Nephron (organoid): Measurements from ENCODE around the gene IFNB1.

Source experiments
- H3K27ac Mint-ChIP-seq, 3 experiments: 2 replicates each; pipeline ENCODE4 v1.8.0; 2020; ENCODE audit warnings: mixed read lengths in 3 of 3, mild to moderate bottlenecking in 2 of 3, moderate library complexity in 1 of 3
- H3K27me3 Mint-ChIP-seq: 2 replicates; pipeline ENCODE4 v1.8.0; 2021; ENCODE audit warnings: low read depth, mild to moderate bottlenecking, moderate library complexity, mixed read lengths
- H3K36me3 Mint-ChIP-seq: 2 replicates; pipeline ENCODE4 v1.8.0; 2020; ENCODE audit warnings: low read depth, mixed read lengths
- H3K4me1 Mint-ChIP-seq: 2 replicates; pipeline ENCODE4 v1.8.0; 2020; ENCODE audit warnings: mixed read lengths
- H3K4me3 Mint-ChIP-seq, 3 experiments: 2 replicates each; pipeline ENCODE4 v1.8.0; 2020; ENCODE audit warnings: mild to moderate bottlenecking in 3 of 3, mixed read lengths in 3 of 3, moderate library complexity in 2 of 3
- H3K9me3 Mint-ChIP-seq: 2 replicates; pipeline ENCODE4 v1.8.0; 2020; ENCODE audit warnings: mixed read lengths
- CTCF ChIP-seq, 3 experiments: fragments of 200-600 bp; sonication (generic); IDR thresholded peaks; one replicate each; pipeline ENCODE4 v1.5.0; 2021; ENCODE audit warnings: antibody characterized with exemption in 3 of 3; ENCODE audit not compliant: unreplicated experiment in 3 of 3

Gene IFNB1

DNA sequence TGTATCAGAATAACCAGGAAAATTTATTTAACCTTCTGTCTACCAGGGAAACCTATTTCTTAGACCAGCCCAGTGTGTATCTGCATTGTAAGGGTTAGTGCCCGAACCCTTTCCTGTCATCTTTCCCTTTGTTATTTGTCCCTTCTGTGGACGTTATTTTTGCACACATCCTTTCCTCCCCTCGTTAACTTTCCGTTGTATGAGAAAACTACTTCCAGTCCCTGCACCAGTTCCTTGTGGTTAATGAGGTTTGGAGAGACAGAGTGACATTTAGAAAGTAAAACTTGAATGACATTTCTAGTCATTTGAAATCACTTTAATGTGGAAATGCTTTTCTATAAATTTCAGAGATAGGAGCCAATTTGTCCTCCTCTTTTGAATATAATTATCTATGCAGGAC is 4.3 kb upstream of the IFNB1 start:
- no peak overlapping the region for H3K4me3 Mint-ChIP-seq
- H3K36me3 Mint-ChIP-seq = no peaks in the 10 kb centered on the region
- H3K9me3 Mint-ChIP-seq = no peaks in the 10 kb centered on the region
- no peaks in the 10 kb centered on the region for H3K4me1 Mint-ChIP-seq
- H3K27ac Mint-ChIP-seq = no peak overlapping the region
- no peak for TF ChIP-seq CTCF (IDR thresholded peaks at IDR 0.05; ENCODE audit: unreplicated experiment in 3 of 3)
- H3K27me3 Mint-ChIP-seq = no peaks in the 10 kb centered on the region

- Mint-ChIP-seq H3K27ac (no peak overlapping the region), H3K9me3 (no peaks in the 10 kb centered on the region), H3K4me1 (no peaks in the 10 kb centered on the region), H3K36me3 (no peaks in the 10 kb centered on the region), H3K4me3 (no peak overlapping the region), H3K27me3 (no peaks in the 10 kb centered on the region)
- no peak for TF ChIP-seq CTCF (IDR thresholded peaks at IDR 0.05; ENCODE audit: unreplicated experiment in 3 of 3)
Observed at GRCh38 chr9:21081451-21081850, 3.7 kb upstream of the IFNB1 start.

GRCh38 chr9:21080793-21081192 is 3.1 kb upstream of the IFNB1 start:
- TF ChIP-seq CTCF (IDR thresholded peaks at IDR 0.05; ENCODE audit: unreplicated experiment in 3 of 3) = no peak
- Mint-ChIP-seq H3K27me3 (no peaks in the 10 kb centered on the region), H3K36me3 (no peaks in the 10 kb centered on the region), H3K9me3 (no peaks in the 10 kb centered on the region), H3K4me1 (no peaks in the 10 kb centered on the region), H3K4me3 (no peak overlapping the region), H3K27ac (no peak overlapping the region)

DNA sequence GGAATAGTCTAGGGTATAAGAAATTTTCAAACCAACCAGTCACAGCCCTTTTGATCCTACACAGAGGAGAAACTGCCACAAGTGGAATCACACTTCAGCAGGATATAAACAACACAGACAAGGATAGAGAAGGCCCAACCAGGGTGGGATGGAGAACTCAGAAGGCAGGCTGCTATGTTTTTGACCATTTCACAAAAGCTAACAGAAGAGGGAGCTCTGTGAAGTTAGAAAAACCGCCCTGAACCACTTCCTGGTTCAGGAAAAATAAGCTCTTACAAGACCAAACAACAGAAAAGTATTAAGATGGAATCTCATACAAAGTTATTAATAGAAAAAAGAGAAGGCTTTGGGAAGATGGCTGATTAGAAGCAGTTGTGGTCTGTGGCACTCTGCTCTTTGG is 960 bp upstream of the IFNB1 start:
- Mint-ChIP-seq H3K4me1 (no peaks in the 10 kb centered on the region), H3K4me3 (no peak overlapping the region), H3K27me3 (peaks cover 5% of the 10 kb centered on the region), H3K36me3 (no peaks in the 10 kb centered on the region), H3K27ac (no peak overlapping the region), H3K9me3 (no peaks in the 10 kb centered on the region)
- TF ChIP-seq CTCF (IDR thresholded peaks at IDR 0.05; ENCODE audit: unreplicated experiment in 3 of 3) = no peak

GRCh38 chr9:21075484-21075883 is 2.3 kb downstream of the IFNB1 start:
- Mint-ChIP-seq H3K4me3 (no peak overlapping the region), H3K36me3 (no peaks in the 10 kb centered on the region), H3K27ac (no peak overlapping the region), H3K9me3 (no peaks in the 10 kb centered on the region), H3K27me3 (peaks cover 7% of the 10 kb centered on the region), H3K4me1 (peaks cover under 1% of the 10 kb centered on the region)
- TF ChIP-seq CTCF (IDR thresholded peaks at IDR 0.05; ENCODE audit: unreplicated experiment in 3 of 3) = no peak

GRCh38 chr9:21070906-21071305 is 6.8 kb downstream of the IFNB1 start:
- Mint-ChIP-seq H3K9me3 (no peaks in the 10 kb centered on the region), H3K4me3 (no peak overlapping the region), H3K27me3 (peaks cover 7% of the 10 kb centered on the region), H3K36me3 (no peaks in the 10 kb centered on the region), H3K4me1 (peaks cover 6% of the 10 kb centered on the region), H3K27ac (peak overlapping the region in 1 of 3 experiments; percentile 77)
- TF ChIP-seq CTCF (IDR thresholded peaks at IDR 0.05; ENCODE audit: unreplicated experiment in 3 of 3) = no peak
